GM12865 (cell line): ENCODE data around the gene DNAJC5.
"Not testable (repeated sequence)": the region's sequence is repeated elsewhere in the genome, so short reads cannot be mapped to it uniquely, and the experiment has no call there.

Source experiments
- DNase-seq: peaks from one replicate; pipeline ENCODE4 v3.0.0; 2010; ENCODE audit warnings: low read depth
- H3K4me3 ChIP-seq: 2 replicates; pipeline ENCODE4 v1.5.1; 2011; ENCODE audit warnings: mild to moderate bottlenecking, low read depth, low read length, control low read depth
- TF ChIP-seq, protein P1 (sequence below): IDR thresholded peaks from 2 replicates; pipeline ENCODE4 v1.5.1; 2011; ENCODE audit warnings: low read length, control low read depth, low read depth, inconsistent platforms; ENCODE audit not compliant: insufficient read depth; ENCODE audit errors: missing control alignments

DNAJC5 gene

DNA sequence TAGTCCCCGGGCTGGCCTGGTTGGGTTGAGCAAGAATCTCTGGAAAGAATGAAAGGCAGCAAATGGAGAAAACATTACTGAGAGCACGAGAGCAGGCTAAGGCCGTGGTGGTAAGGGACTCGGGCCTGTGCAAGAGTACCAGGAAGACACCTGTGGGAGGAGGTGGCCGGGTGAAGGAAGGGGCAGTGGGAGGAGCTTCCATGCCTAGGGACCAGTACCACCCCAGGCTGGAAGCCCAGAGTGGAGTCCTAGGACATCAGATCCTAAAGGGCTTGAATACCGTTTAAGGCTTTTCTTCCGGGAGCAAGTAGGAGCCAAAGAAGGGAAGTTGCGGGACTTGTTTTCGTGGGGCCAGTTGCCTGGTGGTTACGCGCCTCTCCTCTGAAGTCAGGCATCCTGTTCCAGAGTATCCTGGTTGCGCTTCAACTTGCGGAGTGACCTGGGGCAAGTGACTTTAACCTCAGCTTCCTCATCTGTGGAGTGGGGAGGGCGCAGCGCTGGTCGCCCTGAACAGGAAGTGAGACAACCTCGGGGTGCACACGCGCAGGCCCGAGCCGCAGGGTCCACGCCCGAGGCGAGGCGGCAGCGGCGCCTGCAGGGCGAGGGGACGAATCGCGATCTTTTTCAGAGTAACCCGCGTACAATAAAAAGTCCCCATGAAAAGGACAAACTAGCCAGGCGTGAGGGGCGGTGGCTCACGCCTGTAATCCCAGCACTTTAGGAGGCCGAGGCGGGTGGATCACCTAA lies 31.0 kb upstream of the DNAJC5 start:
- peak overlapping the region; percentile 94 for H3K4me3 ChIP-seq
- TF ChIP-seq, protein P1, sequence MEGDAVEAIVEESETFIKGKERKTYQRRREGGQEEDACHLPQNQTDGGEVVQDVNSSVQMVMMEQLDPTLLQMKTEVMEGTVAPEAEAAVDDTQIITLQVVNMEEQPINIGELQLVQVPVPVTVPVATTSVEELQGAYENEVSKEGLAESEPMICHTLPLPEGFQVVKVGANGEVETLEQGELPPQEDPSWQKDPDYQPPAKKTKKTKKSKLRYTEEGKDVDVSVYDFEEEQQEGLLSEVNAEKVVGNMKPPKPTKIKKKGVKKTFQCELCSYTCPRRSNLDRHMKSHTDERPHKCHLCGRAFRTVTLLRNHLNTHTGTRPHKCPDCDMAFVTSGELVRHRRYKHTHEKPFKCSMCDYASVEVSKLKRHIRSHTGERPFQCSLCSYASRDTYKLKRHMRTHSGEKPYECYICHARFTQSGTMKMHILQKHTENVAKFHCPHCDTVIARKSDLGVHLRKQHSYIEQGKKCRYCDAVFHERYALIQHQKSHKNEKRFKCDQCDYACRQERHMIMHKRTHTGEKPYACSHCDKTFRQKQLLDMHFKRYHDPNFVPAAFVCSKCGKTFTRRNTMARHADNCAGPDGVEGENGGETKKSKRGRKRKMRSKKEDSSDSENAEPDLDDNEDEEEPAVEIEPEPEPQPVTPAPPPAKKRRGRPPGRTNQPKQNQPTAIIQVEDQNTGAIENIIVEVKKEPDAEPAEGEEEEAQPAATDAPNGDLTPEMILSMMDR = peak; percentile 86
- DNase-seq = peak; percentile 97

DNA sequence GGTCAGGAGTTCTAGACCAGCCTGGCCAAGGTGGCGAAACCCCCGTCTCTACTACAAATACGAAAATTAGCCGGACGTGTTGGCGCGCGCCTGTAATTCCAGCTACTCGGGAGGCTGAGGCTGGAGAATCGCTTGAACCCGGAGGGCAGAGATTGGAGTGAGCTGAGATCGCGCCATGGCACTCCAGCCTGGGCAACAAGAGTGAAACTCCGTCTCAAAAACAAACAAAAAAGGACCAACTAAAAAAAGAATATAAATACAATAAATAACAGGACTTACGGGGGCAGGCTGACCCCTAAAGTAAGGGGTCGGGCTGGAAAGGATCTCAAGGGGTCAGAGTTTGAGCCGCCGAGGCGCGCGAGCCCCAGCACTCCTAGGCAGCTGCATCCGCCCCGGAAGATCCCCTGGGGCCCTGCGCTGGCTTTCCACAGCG lies 30.4 kb upstream of the DNAJC5 start:
- TF ChIP-seq, protein P1 = no peak
- peak overlapping the region; percentile 94 for H3K4me3 ChIP-seq
- no peak for DNase-seq

DNA sequence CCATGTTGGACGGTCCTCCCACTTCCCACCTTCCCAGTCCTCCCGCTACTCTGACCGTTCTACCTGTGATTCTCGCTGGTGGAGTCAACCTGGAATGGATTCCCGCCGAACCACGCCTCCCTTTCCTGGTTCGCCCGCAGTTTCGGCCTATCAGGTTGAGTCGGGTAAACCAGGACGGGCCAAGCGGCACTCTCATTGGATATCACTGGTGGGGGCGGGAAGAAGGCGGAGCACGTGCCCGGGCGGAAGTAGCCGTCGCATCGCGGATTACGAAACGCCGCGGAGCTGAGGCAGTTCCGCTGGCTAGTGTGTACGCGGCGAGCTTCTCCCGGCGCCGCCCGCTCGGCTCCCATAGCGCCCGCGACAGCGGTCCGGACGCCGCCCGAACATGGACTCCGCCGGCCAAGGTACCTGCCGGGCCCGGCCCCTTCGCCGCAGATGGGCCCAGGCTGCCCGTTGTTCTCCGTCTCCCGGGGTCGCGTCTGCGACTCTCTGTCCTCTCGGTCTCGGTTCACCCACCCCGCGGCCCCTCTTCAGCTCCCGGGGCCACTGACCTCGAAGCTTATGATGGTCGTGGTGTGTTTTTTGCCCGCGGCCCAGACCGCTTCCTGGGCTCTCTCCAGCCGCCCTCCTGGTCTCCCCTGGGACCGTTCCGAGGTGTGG lies 29.8 kb upstream of the DNAJC5 start, which contains the start of gene TPD52L2:
TSS of gene TPD52L2 (plus strand) at position 293 of the 663 bp plus-strand sequence. CDS start at position 389, 96 bp downstream.
- DNase-seq = peak; percentile 99
- TF ChIP-seq, protein P1 = no peak
- H3K4me3 ChIP-seq = peak within 1 kb of the TSS; percentile 94

DNA sequence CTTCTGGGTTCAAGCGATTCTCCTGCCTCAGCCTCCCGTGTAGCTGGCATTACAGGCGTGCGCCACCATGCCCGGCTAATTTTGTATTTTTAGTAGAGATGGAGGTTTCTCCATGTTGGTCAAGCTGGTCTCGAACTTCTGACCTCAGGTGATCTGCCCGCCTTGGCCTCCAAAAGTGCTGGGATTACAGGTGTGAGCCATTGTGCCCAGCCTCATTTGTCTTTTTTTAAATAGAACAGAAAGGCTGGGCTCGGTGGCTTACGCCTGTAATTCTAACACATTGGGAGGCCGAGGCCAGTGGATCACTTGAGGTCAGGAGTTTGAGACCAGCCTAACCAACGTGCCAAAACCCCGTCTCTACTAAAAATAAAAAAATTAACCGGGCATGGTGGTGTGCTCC lies 27.9 kb upstream of the DNAJC5 start:
- not testable (repeated sequence) for H3K4me3 ChIP-seq, DNase-seq

DNA sequence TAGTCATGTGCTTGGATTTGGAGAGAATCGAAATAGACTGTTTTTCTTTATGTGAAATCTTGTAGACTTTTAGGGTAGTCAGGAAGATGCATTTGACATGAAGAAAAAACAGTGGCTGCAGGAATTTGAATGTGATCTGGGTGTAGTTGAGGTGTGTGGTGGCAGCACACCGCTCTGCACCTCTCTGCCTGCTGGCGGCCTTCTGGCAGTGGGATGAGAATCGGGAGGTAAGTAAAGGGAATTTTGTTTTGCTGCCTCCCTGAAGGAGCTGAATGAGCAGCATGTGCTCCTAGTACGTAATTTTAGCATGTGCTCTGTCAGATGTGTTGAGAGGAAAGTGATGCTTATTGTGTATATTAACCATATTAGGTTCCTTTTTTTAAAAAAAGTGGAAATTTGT lies 26.7 kb upstream of the DNAJC5 start:
- TF ChIP-seq, protein P1 = no peak
- DNase-seq = no peak
- H3K4me3 ChIP-seq = no peak overlapping the region

DNA sequence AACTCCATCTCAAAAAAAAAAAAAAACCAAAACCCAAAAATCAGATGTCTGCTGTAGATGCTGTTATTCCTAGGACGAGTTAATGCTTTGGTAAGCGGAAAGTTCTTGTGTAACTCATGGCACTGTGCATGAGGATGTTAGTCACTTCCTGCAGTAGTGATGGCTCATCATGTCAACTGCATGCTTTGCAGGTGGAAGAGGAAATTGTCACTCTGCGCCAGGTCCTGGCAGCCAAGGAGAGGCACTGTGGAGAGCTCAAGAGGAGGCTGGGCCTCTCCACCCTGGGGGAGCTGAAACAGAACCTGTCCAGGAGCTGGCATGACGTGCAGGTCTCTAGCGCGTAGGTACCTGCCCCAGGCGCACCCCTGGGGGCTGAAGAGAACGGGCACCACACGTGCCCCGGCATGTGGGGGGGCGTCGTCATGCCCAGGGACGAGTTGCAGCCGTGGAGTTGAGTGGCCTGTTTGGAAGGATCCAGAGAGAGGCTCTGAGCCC lies 21.4 kb upstream of the DNAJC5 start:
- TF ChIP-seq, protein P1 = no peak
- no peak for DNase-seq

DNA sequence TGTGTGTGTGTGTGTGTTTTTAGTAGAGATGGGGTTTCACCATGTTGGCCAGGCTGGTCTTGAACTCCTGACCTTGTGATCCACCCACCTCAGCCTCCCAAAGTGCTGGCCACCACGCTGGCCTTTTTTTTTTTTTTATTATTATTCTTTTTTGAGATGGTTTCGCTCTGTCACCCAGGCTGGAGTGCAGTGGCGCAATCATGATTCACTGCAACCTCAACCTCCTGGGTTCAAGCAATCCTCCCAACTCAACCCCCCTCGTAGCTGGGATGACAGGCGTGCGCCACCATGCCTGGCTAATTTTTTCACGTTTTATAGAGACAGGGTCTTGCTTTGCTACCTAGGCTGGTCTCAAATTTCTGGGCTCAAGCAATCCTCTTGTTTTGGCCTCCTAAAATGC lies 20.7 kb upstream of the DNAJC5 start:
- DNase-seq, H3K4me3 ChIP-seq: not testable (repeated sequence)

More for the DNA sequence above, 21.4 kb upstream of the DNAJC5 start:
- H3K4me3 ChIP-seq = no peak overlapping the region

DNA sequence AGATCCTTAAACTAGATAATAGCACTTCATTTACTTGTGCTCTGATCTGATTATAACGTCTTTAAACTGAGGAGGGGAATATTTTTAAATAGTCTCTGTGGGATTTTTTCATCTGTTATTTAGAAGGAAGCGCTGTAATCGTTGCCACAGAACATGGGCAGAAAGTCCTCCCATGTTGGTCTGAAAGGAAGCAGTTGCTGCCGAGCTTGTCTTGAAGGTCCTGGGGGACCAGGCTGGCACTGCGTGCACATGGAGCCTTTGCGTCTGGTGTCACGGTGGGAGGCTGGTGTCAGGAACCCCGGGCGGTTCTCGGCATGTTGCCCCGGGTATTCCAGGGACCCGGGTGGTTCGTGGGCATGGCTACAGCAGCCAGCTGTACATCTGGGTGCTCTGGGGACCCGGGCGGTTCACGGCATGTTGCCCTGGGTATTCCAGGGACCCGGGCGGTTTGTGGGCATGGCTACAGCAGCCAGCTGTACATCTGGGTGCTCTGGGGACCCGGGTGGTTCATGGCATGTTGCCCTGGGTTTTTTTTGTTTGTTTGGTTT lies 18.4 kb upstream of the DNAJC5 start:
- DNase-seq = no peak
- no peak overlapping the region for H3K4me3 ChIP-seq
- TF ChIP-seq, protein P1 = no peak
